Activated CD4-positive, alpha-beta T cell treated with anti-CD3 and anti-CD28 coated beads, Interleukin-2, amount 50 U/mL, for 16 hours (primary cell): Measurements from ENCODE around the gene POU2AF1.
"Not testable (repeated sequence)": the region's sequence is repeated elsewhere in the genome, so short reads cannot be mapped to it uniquely, and the experiment has no call there.

ENCODE experiments used
- DNase-seq: peaks from one replicate; pipeline ENCODE4 v3.0.0-alpha.2; 2020

The POU2AF1 gene

GRCh38 chr11:111342329-111342728 lies 36.7 kb downstream of the POU2AF1 start:
- no peak for DNase-seq

GRCh38 chr11:111339758-111340388 lies 39.2 kb downstream of the POU2AF1 start:
- no peak for DNase-seq

GRCh38 chr11:111336582-111337256 lies 42.4 kb downstream of the POU2AF1 start:
- DNase-seq: no peak

GRCh38 chr11:111336062-111336461 lies 43.0 kb downstream of the POU2AF1 start:
- DNase-seq: no peak

GRCh38 chr11:111335549-111335948 lies 43.5 kb downstream of the POU2AF1 start:
- DNase-seq: no peak

GRCh38 chr11:111334532-111335502 lies 44.3 kb downstream of the POU2AF1 start:
- no peak for DNase-seq

- no peak for DNase-seq
Observed at GRCh38 chr11:111331711-111332479, 47.2 kb downstream of the POU2AF1 start.

- DNase-seq: no peak
Observed at GRCh38 chr11:111330234-111330893, 48.7 kb downstream of the POU2AF1 start.

- DNase-seq: no peak
Observed at GRCh38 chr11:111329306-111330204, 49.5 kb downstream of the POU2AF1 start.

- no peak for DNase-seq
Observed at GRCh38 chr11:111327908-111328624, 51.0 kb downstream of the POU2AF1 start.

GRCh38 chr11:111326824-111327223 lies 52.3 kb downstream of the POU2AF1 start:
- DNase-seq: no peak

- no peak for DNase-seq
Observed at GRCh38 chr11:111325259-111325658, 53.8 kb downstream of the POU2AF1 start.

GRCh38 chr11:111324277-111324720 lies 54.8 kb downstream of the POU2AF1 start:
- DNase-seq: no peak

- no peak for DNase-seq
Observed at GRCh38 chr11:111322534-111322933, 56.5 kb downstream of the POU2AF1 start.

GRCh38 chr11:111320728-111321568 lies 58.1 kb downstream of the POU2AF1 start:
- no peak for DNase-seq

GRCh38 chr11:111320199-111320598 lies 58.9 kb downstream of the POU2AF1 start:
- DNase-seq: not testable (repeated sequence)

- DNase-seq: no peak
Observed at GRCh38 chr11:111319296-111319695, 59.8 kb downstream of the POU2AF1 start.

GRCh38 chr11:111312076-111312475 lies 67.0 kb downstream of the POU2AF1 start:
- DNase-seq: no peak

- no peak for DNase-seq
Observed at GRCh38 chr11:111310723-111311122, 68.4 kb downstream of the POU2AF1 start.
